IPS-18c (cell line): ENCODE data around the gene PLEKHG4.

Source experiments
- H3K4me3 ChIP-seq: 2 replicates; pipeline ENCODE4 v1.7.0; 2013; ENCODE audit warnings: low read depth, mild to moderate bottlenecking, low read length, moderate library complexity; ENCODE audit not compliant: insufficient read depth
- H3K9me3 ChIP-seq: one replicate; pipeline ENCODE4 v1.6.1; 2013; ENCODE audit warnings: mild to moderate bottlenecking, low read length, moderate library complexity; ENCODE audit not compliant: control insufficient read depth, insufficient read depth

Gene PLEKHG4, protein sequence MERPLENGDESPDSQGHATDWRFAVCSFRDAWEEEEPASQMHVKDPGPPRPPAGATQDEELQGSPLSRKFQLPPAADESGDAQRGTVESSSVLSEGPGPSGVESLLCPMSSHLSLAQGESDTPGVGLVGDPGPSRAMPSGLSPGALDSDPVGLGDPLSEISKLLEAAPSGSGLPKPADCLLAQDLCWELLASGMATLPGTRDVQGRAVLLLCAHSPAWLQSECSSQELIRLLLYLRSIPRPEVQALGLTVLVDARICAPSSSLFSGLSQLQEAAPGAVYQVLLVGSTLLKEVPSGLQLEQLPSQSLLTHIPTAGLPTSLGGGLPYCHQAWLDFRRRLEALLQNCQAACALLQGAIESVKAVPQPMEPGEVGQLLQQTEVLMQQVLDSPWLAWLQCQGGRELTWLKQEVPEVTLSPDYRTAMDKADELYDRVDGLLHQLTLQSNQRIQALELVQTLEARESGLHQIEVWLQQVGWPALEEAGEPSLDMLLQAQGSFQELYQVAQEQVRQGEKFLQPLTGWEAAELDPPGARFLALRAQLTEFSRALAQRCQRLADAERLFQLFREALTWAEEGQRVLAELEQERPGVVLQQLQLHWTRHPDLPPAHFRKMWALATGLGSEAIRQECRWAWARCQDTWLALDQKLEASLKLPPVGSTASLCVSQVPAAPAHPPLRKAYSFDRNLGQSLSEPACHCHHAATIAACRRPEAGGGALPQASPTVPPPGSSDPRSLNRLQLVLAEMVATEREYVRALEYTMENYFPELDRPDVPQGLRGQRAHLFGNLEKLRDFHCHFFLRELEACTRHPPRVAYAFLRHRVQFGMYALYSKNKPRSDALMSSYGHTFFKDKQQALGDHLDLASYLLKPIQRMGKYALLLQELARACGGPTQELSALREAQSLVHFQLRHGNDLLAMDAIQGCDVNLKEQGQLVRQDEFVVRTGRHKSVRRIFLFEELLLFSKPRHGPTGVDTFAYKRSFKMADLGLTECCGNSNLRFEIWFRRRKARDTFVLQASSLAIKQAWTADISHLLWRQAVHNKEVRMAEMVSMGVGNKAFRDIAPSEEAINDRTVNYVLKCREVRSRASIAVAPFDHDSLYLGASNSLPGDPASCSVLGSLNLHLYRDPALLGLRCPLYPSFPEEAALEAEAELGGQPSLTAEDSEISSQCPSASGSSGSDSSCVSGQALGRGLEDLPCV

DNA sequence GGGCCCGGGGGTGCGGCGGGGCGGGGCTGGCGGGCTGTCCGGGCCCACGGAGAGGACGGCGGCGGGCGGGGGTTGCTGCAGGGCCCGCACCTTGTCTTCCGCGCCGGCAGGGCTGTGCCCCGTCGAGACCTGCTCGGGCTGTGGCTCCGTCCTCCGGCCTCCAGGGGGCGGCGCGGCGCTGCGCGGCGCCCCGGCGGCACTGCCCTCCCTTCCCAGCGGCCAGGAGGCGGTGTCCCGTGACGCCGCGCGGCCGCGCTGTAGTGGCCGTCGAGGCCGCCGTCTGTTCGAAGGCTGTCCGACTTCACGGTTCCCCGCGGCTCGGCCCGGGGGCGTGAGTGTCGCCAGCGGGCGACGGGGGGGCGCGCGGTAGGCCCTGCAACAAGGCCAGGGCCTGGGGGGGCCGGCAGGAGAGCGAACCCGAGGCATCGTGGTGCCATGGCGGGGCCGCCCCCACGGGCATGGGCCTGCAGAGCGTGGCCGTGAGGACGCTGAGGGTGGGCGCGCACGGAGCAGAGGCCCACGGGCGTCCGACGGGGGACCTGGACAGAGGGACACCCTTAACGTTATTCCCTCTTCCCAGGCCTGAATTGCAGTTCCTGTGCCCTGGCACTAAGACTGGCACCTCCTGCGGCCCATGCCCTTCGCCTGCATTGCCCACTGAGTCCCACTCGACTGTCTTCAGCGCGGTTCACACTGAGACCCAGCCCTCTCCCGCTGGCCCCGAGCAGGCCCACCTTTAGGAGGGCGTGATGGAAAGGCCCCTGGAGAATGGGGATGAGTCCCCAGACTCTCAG, at the start of gene PLEKHG4:
Gene PLEKHG4 (plus strand): TSS at position 237 of the 794 bp plus-strand sequence. CDS start 513 bp downstream, at position 750.
- H3K9me3 ChIP-seq = no peaks in the 10 kb centered on the region
- H3K4me3 ChIP-seq = peak within 1 kb of the TSS; percentile 65

DNA sequence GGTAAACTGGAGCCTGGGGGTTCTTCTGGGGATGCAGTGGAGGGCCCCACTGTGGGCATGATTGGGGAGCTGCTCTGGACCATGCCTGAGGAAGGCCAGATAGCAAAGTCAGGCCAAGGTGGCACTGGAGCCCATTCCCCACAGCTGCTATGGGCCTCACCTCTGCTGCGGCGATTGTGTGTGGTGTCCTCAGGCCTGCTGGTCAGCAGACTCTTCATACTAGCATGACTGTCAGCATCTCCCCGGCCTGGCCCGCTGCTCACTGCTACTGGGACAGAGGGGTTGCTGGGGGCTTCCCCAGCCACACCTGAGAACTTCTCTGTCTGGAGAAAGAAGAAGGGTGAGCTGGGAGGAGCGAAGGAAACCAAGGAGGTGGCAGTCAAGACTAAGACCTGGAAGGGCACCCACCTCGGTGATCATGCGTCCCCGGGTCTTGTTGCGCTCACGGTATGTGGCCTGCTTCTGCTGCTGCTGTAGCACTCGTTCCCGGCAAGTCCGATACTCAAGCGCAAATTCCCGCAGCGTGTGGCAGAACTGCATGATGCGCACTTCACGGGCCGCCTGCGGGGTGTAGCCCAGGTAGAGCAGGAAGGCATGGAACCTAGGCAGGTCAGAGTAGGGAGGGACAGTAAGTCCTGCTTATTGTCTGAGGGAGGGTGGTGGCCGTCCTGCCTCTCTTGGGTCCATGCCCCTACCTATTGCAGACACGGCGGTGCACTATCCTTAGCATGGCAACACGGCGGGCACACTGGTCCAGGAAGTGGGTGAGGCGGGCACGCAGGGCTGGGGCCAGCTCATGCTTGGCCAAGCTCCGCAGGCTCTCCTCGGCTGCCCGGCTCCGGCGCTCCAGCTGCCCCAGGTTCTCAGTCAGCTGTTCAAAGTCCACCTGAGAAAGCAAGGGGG, 49.2 kb upstream of the PLEKHG4 start:
- no peak overlapping the region for H3K4me3 ChIP-seq
- H3K9me3 ChIP-seq = peaks cover 2% of the 10 kb centered on the region

DNA sequence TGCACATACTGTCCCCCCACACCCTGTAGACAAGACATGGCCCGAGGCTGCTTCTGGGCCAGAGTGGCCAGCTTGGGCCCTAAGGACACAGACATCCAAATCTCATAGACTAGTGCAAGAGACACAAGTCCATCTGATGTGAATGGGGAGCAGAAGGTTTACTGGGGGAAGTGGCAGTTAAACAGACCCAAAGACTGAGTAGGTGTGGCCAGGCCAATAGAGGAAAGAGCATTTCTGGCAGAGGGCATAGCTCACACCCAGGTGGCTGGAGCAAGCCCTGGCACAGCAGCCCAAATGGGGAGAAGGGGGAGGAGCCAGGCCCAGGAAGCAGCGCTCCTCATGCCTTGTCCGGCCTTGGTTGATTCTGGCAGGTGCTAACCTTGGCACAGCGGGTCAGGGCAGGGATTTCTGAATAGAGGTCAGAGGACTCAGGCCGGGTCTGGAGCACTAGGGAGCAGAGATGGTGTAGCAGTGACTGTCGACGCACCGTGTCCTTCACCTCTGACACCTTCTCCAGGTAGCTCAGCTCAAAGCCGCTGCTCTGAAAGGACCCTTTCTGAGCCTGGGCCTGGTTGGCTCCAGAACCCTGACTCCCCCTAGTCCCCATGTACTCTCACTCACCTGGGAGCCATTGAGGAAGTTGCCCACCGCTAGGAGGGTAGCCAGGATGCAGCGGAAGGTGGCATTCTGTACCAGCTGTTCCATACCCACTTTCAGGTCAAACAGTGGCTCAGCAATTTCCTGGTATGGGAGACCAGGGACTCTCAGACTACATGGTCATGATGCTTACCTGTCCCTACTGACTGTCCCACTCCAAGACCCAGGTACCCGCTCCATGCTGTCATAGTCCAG, 48.3 kb upstream of the PLEKHG4 start:
- peaks cover 2% of the 10 kb centered on the region for H3K9me3 ChIP-seq

DNA sequence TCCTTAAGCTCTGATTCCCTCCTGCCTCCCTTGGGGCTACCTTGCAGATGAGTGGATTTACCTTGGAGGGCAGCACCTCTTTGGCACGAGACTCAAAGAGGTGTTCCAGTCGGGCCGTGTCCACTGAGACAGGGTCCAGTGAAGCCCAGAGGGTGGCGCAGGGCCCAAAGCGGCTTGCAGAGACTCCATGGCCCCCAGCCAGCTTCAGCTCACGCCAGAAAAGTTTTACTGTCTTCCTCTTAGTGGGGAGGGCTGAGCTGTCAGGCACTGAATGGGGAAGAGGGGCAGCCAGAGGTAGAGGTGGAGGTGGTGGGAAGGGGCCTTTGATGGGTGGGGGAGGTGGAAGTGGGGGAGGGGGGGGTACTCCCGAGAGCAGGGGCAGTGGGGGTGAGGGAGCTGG, 45.7 kb upstream of the PLEKHG4 start:
- peaks cover 2% of the 10 kb centered on the region for H3K9me3 ChIP-seq
- no peak overlapping the region for H3K4me3 ChIP-seq

More for the DNA sequence above, 48.3 kb upstream of the PLEKHG4 start:
- no peak overlapping the region for H3K4me3 ChIP-seq

DNA sequence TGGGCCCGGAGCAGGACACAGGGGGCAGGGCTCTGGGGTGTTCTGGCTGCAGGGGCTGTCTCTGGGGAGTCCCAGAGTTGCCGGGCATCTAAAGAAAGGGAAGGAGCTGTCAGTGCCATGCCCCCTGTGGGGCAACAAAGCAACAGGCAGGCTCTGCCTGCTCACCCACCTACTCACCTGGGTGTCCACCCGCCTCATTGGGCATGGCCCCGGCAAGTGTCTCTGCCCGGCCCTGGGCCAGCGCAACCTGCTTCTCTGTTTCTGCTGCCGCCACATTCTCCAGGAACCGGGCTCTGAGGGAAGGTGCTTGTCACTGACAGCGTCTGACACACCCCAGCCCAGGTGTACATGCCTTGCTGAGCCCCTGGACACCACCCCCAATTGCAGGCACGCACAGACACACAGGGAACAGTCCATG, 45.1 kb upstream of the PLEKHG4 start:
- Histone ChIP-seq H3K4me3 (no peak overlapping the region), H3K9me3 (peaks cover 2% of the 10 kb centered on the region)

DNA sequence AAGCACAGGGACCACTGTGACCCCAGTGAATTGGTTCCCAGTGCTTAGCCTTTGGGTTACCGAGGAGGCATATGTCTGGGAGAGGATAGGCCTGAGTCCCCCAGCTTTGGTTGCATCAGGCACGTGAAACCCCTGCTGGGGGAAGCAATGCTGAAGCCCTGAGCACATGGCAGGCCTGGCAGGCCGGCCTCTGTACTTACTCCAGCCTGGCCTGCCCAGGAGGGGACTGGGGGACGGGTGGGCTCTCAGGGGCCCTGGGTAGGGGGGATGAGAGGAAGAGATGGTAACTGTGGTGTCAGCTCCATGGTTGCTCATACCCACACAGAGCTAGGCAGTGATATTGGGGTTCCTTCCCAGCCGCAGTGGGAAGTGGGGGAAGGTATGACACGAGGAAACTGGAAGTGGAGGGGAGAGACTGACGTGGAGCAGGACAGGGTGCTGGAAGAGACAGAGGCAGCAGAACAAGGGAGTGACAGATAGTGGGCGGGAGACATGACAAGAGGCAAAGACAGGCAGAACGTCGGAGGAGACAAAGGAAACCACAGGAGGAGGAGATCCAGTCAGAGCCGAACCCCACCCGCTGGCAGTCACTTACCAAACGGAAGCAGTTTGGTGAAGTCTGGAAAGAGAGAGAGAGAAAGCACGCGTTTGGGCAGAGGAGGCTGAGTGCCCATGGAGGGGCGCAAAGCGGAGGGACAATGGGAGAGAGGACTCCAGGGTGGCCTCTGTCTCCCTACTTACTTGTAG, 43.3 kb upstream of the PLEKHG4 start:
- Histone ChIP-seq H3K9me3 (peaks cover 2% of the 10 kb centered on the region), H3K4me3 (no peak overlapping the region; the same call in 1 of the 2 replicates)

DNA sequence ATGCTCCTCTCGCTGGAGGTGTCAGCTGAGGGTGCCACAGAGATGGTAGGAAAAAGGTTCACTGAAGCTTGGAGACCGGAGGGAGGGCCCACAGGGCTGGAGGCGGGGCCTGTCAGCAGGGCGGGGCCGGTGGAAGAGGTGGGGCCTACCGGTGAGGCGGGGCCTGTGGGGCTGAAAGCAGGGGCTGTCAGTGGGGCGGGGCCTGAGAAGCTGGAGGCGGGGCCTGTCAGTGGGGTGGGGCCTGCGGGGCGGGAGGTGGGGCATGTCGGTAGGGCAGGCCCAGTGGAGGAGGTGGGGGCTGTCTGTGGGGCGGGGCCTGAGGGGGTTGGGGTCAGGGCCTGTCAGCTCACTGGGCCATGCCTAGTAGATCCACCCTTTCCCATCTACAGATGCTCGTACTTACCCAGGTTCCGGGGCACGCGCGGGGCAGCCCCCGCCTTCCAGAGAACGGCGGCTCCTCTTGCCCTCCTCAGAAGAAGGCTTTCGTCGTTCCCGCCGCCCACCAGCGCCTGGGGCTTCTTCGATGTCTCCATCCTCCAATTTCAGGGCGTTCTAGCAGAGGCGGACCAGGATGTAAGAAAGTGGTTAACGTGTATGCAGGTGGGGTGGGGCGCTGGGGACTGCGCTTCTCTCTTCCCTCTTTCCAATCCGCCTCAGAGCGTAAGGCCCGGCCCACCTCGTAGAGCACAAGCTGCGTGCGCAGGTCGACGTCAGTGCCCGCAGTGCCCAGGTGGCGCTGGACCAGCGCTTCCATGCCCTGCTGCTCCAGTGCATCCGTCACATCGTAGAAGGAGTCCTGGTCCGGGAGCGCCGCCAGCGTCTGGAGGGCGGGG, 42.6 kb upstream of the PLEKHG4 start:
- Histone ChIP-seq H3K9me3 (no peaks in the 10 kb centered on the region), H3K4me3 (no peak overlapping the region; the same call in 1 of the 2 replicates)

DNA sequence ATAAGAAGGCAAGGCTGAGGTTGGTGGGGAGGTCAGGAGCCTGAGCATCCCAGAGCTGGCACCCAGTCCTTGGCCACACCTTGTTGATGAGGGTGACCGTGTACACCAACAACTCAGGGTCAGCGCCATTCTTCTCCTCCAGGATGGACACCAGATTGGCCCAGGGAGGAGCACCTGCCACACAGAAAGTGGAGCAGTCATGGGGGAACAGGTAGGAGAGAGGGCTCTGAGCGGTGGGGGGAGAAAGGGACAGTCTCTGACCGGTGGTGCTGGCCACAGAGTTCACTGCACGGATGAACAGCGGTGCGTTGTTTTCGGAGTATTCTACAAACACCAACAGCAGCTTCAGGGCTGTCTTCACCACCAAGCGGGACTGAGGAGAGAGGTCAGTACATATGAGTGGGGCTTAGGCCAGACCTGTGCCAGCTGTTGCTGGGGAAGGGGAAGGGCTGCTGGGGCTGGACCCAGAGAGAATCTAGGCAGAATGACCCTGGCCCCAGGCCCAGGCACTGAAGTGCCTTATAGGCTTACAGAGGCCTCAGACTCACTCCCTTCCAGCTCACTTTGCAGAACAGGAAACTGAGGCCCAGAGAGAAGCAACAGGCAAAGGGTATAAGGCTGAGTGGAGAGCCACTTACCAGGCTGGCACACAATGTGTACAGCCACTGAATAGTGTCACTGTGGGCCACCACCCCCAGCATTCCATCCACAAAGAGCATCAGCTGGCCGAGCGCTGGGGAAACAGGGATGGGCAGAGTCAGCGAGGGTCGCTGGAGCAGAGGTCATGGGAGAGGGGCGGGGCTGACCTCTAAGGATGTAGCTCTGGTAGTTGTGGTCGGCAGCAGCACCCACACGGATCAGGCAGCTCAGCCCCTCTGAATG, 41.7 kb upstream of the PLEKHG4 start:
- no peak overlapping the region for H3K4me3 ChIP-seq
- H3K9me3 ChIP-seq = no peaks in the 10 kb centered on the region

DNA sequence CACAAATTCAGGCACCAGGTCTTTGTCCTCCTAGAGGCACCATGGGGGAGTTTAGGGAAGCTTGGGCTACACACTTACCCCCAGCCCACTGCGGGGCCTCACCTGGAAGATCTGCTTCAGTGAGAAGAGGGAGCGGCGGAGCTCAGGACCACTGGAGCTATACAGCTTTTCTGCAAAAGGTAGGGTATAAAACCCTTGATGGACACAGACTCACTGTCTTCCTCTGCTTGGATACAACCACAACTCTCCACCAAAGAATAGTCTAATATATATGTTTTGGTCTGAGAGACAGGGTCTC, 41.1 kb upstream of the PLEKHG4 start:
- Histone ChIP-seq H3K9me3 (no peaks in the 10 kb centered on the region), H3K4me3 (no peak overlapping the region)

DNA sequence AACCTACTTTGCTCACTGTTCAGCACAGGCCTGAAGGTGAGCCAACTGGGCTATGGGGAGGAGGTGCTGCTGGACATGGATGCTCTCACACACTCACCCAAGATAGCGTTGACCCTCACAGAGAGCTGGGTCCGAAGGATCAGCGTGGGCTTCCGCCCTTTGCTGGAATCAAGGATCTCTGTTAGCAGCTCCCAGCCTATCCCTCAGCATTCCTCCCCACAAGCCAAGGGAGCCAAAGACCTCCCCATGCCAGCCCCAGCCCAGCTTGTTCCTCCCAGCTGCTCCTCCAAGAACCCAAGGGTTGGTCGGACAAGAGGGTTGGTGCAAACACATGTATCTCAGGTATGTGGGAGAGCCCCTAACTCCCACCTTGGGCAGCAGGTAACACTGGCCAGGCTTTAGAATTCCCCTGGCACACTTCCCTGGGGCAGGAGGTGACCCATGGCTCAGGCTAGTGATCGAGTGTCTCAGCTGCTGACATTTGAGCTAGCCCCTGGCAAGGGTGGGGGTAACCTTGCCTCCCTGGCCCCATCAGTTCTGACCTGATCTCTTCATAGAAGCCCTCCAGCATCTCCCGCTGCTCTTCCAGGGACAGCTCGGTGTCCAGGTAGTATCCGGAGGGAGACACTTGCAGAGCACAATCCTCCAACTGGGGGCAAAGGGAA, 40.4 kb upstream of the PLEKHG4 start:
- Histone ChIP-seq H3K9me3 (no peaks in the 10 kb centered on the region), H3K4me3 (no peak overlapping the region)

DNA sequence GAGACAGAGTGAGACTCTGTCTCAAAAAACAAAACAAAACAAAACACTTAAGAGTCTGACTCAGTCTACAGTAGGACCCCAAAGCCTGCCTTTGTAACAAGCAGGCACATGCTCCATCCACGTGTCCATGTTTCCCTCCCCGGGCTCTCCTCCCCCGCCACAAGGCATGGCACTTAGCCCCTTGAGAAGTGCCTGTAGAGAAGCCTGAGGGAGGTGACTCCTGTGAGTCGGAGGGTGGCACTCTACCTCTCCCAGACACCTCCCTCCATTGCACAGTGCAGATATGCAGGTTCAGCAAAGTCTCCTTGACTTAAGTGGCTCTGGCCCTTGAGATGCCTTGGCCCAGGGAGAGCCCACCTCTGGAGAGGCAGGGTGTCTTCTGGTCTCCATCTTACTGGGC, 38.8 kb upstream of the PLEKHG4 start:
- Histone ChIP-seq H3K9me3 (no peaks in the 10 kb centered on the region), H3K4me3 (no peak overlapping the region)

DNA sequence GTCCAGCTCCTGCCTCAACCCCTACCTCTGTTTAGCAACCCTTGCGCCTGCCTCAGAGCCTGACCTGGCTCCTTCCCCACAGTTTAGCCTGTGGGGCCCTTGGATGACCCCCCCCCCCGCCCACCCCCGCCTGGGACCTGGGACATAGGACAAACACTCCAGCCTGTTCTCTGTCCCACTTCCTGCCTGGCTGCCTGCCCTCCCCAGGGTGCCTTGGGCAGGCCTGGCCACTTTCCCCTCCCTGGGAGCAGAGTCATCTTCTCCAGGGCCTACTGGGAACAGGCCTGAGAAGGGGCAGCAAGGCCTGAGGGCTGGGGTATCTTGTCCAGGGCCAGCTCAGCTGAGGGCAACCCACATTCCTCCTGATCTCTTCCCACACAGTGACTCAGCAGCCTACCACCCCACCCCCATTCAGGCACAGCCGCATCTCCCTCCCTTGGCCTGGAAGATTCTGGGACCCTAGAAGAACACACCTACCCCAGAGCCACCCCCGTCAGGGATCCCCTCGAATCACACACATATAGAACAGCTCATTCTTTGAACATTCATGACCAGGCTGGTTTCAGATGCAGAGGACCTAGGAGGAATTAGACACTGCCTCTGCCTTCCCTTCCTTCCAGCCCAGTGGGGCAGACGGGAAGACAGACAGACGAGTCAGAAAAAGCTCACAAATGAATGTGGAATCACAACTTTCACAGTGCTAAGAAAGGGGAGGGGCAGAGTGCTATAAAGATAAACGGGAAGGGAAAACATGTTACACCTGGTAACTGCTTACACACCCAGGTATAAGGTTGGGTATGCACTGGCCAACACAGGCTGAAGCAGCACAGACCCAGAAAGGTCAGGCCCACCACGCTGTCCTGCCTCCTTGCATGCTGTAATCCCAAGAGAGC, 38.1 kb upstream of the PLEKHG4 start:
- Histone ChIP-seq H3K4me3 (no peak overlapping the region), H3K9me3 (no peaks in the 10 kb centered on the region)
